Thoracic aorta (tissue), 2 donors: ENCODE data around the gene NTRK3. TPM values are rescaled to one million over a fixed set of nuclear protein-coding genes. Genes with fewer than 3 reads are reported as not detected.
"Not testable (repeated sequence)": the region's sequence is repeated elsewhere in the genome, so short reads cannot be mapped to it uniquely, and the experiment has no call there.

Experiments used
- ATAC-seq: fragments of 150-250 bp; one replicate; pipeline ENCODE4 v1.8.0; 2017; ENCODE audit warnings: low read depth; ENCODE audit not compliant: insufficient number of reproducible peaks, low FRiP score
- DNase-seq: peaks from one replicate; pipeline ENCODE4 v3.0.0-alpha.2; 2020; ENCODE audit warnings: low spot score
- H3K27ac ChIP-seq, 2 donors: fragments of 200-600 bp; sonication (generic); 1 replicate in 1 of 2; 2 replicates in 1 of 2; pipeline ENCODE4 v1.5.1; 2016; ENCODE audit warnings: mild to moderate bottlenecking in 2 of 2, moderate library complexity in 2 of 2
- H3K27me3 ChIP-seq: fragments of 200-600 bp; sonication (generic); replicated peaks from 2 replicates; pipeline ENCODE4 v1.6.0; 2016; ENCODE audit warnings: mild to moderate bottlenecking; ENCODE audit not compliant: insufficient read depth
- H3K36me3 ChIP-seq: fragments of 200-600 bp; sonication (generic); one replicate; pipeline ENCODE4 v1.5.1; 2016
- H3K4me1 ChIP-seq, 2 donors: fragments of 200-600 bp; sonication (generic); 1 replicate in 1 of 2; 2 replicates in 1 of 2; pipeline versions ENCODE4 v1.5.1 to v1.6.0; 2016; ENCODE audit warnings: low read depth in 2 of 2, mild to moderate bottlenecking in 1 of 2; ENCODE audit not compliant: control insufficient read depth in 1 of 2
- H3K4me3 ChIP-seq: fragments of 200-600 bp; sonication (generic); 2 replicates; pipeline ENCODE4 v1.5.1; 2016; ENCODE audit warnings: mild to moderate bottlenecking
- H3K9me3 ChIP-seq: fragments of 200-600 bp; sonication (generic); 2 replicates; pipeline ENCODE4 v1.5.1; 2016
- total RNA-seq, 2 donors: library from RNA; depleted of rRNA; stranded (reverse); fragments of >200 nt; gene quantifications; one replicate each; pipeline versions ENCODE4 v1.1.0 to v1.2.3, GENCODE V29; 2016
- TF ChIP-seq, protein P1 (sequence below): fragments of 200-600 bp; sonication (generic); IDR thresholded peaks from one replicate; pipeline ENCODE4 v1.5.1; 2019; ENCODE audit warnings: antibody characterized with exemption

The NTRK3 gene
- total RNA-seq, 2 donors from 2014 or later, result 84.9 to 87.3 TPM

DNA sequence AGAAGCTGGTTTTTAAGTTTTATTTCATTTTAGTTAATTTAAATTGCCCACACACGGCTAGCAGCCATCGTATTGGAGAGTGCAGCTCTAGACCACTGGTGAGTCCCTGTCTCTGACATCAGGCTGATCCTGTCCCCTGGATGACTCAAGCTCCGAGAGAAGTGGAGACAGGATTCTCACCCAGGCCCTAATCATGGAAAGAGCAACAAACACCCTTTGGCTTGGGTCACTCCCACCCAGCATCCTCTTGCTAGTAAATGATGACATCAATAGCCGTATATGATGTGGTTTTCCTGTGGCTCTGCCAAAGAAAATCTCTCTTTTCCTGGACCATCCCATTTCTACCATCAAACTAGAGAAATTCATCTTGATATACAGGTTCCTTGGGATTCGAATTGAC is 182.2 kb downstream of the NTRK3 start:
- no peak overlapping the region for H3K4me3 ChIP-seq
- H3K36me3 ChIP-seq, result no peaks in the 10 kb centered on the region
- no peak overlapping the region for H3K27ac ChIP-seq
- H3K27me3 ChIP-seq, result no peaks in the 10 kb centered on the region
- H3K9me3 ChIP-seq, result no peaks in the 10 kb centered on the region
- TF ChIP-seq, protein P1, sequence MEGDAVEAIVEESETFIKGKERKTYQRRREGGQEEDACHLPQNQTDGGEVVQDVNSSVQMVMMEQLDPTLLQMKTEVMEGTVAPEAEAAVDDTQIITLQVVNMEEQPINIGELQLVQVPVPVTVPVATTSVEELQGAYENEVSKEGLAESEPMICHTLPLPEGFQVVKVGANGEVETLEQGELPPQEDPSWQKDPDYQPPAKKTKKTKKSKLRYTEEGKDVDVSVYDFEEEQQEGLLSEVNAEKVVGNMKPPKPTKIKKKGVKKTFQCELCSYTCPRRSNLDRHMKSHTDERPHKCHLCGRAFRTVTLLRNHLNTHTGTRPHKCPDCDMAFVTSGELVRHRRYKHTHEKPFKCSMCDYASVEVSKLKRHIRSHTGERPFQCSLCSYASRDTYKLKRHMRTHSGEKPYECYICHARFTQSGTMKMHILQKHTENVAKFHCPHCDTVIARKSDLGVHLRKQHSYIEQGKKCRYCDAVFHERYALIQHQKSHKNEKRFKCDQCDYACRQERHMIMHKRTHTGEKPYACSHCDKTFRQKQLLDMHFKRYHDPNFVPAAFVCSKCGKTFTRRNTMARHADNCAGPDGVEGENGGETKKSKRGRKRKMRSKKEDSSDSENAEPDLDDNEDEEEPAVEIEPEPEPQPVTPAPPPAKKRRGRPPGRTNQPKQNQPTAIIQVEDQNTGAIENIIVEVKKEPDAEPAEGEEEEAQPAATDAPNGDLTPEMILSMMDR, result no peak
- DNase-seq, result no peak
- H3K4me1 ChIP-seq, result peaks cover 7 to 65% of the 10 kb centered on the region in 2 donors
- ATAC-seq, result no peak

GRCh38 chr15:88073391-88073691 is 183.2 kb downstream of the NTRK3 start:
- Histone ChIP-seq H3K4me3 (no peak overlapping the region), H3K27me3 (no peaks in the 10 kb centered on the region), H3K4me1 (peaks cover 7 to 58% of the 10 kb centered on the region in 2 donors), H3K9me3 (no peaks in the 10 kb centered on the region), H3K36me3 (no peaks in the 10 kb centered on the region), H3K27ac (peak overlapping the region; percentile 55 to 73)
- TF ChIP-seq, protein P1, result no peak
- no peak for ATAC-seq
- no peak for DNase-seq

- Histone ChIP-seq H3K9me3 (no peaks in the 10 kb centered on the region), H3K4me3 (no peak overlapping the region), H3K4me1 (peaks cover 7 to 53% of the 10 kb centered on the region in 2 donors), H3K36me3 (no peaks in the 10 kb centered on the region), H3K27me3 (no peaks in the 10 kb centered on the region), H3K27ac (peak overlapping the region; percentile 55 to 73)
- DNase-seq, result no peak
- peak; percentile 35 for ATAC-seq
- TF ChIP-seq, protein P1, result no peak
Measured at GRCh38 chr15:88072598-88073390, 183.7 kb downstream of the NTRK3 start.

- not testable (repeated sequence) for H3K4me3 ChIP-seq, ATAC-seq, H3K36me3 ChIP-seq, H3K27me3 ChIP-seq, H3K9me3 ChIP-seq, DNase-seq
- Histone ChIP-seq H3K27ac (peak overlapping the region; percentile 55 to 73), H3K4me1 (peaks cover 4 to 46% of the 10 kb centered on the region in 2 donors)
Measured at GRCh38 chr15:88072133-88072532, 184.4 kb downstream of the NTRK3 start.

- ATAC-seq (no peak), DNase-seq (no peak)
- no peaks in the 10 kb centered on the region for H3K36me3 ChIP-seq
- TF ChIP-seq, protein P1, result no peak
- H3K9me3 ChIP-seq, result no peaks in the 10 kb centered on the region
- H3K4me1 ChIP-seq, result peaks cover 0 to 37% of the 10 kb centered on the region in 2 donors
- H3K27ac ChIP-seq, result no peak overlapping the region
- no peaks in the 10 kb centered on the region for H3K27me3 ChIP-seq
- H3K4me3 ChIP-seq, result no peak overlapping the region
Measured at GRCh38 chr15:88071141-88071540, 185.4 kb downstream of the NTRK3 start.
